Measurements from ENCODE around the gene COL9A3.

DNA sequence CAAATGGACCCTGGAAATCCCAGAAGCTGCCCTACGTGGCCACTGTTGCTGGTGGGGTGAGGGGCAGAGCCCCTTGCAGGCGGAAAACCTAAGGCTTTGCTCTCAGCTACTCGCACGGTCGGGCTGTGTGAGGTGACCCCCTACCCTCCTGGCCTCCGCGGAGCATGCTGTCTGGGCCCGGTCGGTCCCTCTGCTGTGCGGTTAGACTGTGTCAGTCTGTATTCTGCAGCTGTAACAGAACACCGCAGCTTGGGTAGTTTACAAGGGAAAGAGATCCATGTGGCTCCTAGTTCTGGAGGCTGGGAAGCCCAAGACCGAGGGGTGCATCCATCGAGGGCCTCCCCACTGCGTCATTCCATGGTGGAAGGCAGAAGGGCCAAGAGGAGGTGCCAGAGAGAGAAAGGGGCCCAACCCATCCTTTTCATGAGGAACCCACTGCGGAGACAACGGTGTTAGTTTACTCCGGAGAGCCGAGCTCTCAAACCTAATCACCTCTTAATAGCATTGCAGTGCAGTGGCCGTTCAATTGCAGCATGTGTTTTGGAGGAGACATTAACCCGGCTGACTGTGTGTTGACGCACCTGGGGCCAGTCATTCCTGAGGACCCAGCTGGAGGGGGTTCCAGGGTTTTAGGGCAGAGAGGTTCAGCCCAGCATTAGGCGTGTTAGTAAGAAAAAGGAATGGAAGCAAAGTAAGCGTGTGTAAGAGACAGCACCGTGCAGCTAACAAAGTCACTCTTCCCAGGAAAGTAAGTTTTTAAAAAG lies 18.3 kb downstream of the COL9A3 start:
- TF ChIP-seq, protein P1, sequence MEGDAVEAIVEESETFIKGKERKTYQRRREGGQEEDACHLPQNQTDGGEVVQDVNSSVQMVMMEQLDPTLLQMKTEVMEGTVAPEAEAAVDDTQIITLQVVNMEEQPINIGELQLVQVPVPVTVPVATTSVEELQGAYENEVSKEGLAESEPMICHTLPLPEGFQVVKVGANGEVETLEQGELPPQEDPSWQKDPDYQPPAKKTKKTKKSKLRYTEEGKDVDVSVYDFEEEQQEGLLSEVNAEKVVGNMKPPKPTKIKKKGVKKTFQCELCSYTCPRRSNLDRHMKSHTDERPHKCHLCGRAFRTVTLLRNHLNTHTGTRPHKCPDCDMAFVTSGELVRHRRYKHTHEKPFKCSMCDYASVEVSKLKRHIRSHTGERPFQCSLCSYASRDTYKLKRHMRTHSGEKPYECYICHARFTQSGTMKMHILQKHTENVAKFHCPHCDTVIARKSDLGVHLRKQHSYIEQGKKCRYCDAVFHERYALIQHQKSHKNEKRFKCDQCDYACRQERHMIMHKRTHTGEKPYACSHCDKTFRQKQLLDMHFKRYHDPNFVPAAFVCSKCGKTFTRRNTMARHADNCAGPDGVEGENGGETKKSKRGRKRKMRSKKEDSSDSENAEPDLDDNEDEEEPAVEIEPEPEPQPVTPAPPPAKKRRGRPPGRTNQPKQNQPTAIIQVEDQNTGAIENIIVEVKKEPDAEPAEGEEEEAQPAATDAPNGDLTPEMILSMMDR (IDR thresholded peaks at IDR 0.05; ENCODE audit: insufficient read depth, low read length) = no peak
- no peak for TF ChIP-seq POLR2AphosphoS5 (IDR thresholded peaks at IDR 0.05; ENCODE audit: low read depth)

Measured in HL-60 (cell line).